ENCODE measurements around the gene UBE2G1.

UBE2G1 gene

DNA sequence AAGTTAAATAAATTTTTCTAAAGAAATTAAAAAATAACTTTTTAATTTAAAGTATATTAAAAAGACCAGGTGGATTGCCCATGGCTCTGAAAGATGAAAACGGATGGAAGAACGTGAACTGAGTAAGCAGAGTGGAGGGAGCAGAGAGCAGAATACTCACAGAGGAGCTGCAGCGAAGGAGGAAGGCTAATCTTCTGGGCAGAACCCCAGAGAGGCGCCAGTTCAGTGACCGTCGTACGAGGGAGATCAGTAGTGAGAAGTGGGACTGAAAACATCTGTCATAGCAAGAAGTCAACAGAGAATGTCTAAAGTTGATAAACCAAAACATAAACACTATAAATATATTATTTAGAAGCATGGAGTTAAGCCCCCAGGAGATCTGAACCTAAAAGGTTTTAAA lies 34.9 kb downstream of the UBE2G1 start:
- peaks cover 0 to 12% of the 10 kb centered on the region in 2 donors for H3K4me1 ChIP-seq (ENCODE audit: control insufficient read depth in 1 of 2, insufficient read depth in 2 of 2, low read length in 2 of 2)
- H3K27ac ChIP-seq (ENCODE audit: low read length), result no peak overlapping the region
- no peak overlapping the region for H3K4me3 ChIP-seq (ENCODE audit: low read depth in 1 of 2, low read length in 2 of 2)

DNA sequence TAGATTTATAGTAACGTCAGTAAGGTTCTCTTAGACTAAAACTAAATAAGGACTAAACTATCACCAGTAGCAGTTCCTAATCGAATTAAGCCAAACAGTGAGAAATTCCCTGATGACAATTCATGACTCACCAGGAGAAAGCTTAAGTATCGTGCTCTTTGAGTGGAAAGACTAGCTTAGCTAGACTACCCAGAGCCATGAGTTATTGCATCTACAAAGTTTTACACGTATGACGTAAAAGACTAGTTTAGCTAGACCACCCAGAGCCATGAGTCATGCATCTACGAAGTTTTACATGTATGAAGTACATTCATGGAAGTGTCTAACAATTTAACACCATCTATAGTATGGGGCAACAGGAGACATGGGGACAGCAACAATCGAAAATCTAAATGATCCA lies 36.6 kb downstream of the UBE2G1 start:
- peaks cover 0 to 3% of the 10 kb centered on the region in 2 donors for H3K9me3 ChIP-seq (ENCODE audit: control insufficient read depth in 1 of 2, low read length in 2 of 2)
- H3K27ac ChIP-seq (ENCODE audit: low read length), result no peak overlapping the region
- H3K4me1 ChIP-seq (ENCODE audit: control insufficient read depth in 1 of 2, insufficient read depth in 2 of 2, low read length in 2 of 2), result peaks cover 0 to 12% of the 10 kb centered on the region in 2 donors
- no peak overlapping the region for H3K4me3 ChIP-seq (ENCODE audit: low read depth in 1 of 2, low read length in 2 of 2)
- H3K36me3 ChIP-seq (ENCODE audit: control insufficient read depth in 1 of 2, insufficient read depth in 2 of 2, low read length in 2 of 2), result no peaks in the 10 kb centered on the region
- H3K27me3 ChIP-seq (ENCODE audit: low read depth, low read length), result no peaks in the 10 kb centered on the region

More for the DNA sequence above, 34.9 kb downstream of the UBE2G1 start:
- Histone ChIP-seq H3K36me3 (ENCODE audit: control insufficient read depth in 1 of 2, insufficient read depth in 2 of 2, low read length in 2 of 2) (no peaks in the 10 kb centered on the region), H3K9me3 (ENCODE audit: control insufficient read depth in 1 of 2, low read length in 2 of 2) (no peaks in the 10 kb centered on the region), H3K27me3 (ENCODE audit: low read depth, low read length) (no peaks in the 10 kb centered on the region)

DNA sequence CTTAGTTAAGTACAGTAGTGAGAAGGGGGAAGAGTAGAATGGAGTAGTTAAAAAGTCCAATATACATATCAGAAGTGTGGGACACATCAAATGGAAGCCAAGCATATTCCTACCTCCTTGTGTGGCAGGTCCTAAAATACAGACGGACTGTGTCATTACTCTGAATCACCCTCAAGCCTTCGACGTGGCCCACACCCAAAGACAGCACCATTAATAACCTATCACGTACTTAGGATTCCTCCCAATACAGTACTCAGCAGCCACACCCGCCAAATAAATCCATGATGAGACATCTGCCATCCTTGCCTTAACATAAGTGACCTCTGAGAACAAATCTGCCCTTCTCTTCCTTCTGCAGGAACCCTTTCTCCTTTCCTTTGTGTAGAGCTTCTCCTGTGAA lies 38.9 kb downstream of the UBE2G1 start:
- no peak overlapping the region for H3K27ac ChIP-seq (ENCODE audit: low read length)
- H3K4me3 ChIP-seq (ENCODE audit: low read depth in 1 of 2, low read length in 2 of 2), result no peak overlapping the region
- H3K9me3 ChIP-seq (ENCODE audit: control insufficient read depth in 1 of 2, low read length in 2 of 2), result peaks cover 0 to 3% of the 10 kb centered on the region in 2 donors
- no peaks in the 10 kb centered on the region for H3K27me3 ChIP-seq (ENCODE audit: low read depth, low read length)
- H3K4me1 ChIP-seq (ENCODE audit: control insufficient read depth in 1 of 2, insufficient read depth in 2 of 2, low read length in 2 of 2), result peaks cover 0 to 9% of the 10 kb centered on the region in 2 donors
- H3K36me3 ChIP-seq (ENCODE audit: control insufficient read depth in 1 of 2, insufficient read depth in 2 of 2, low read length in 2 of 2), result no peaks in the 10 kb centered on the region

DNA sequence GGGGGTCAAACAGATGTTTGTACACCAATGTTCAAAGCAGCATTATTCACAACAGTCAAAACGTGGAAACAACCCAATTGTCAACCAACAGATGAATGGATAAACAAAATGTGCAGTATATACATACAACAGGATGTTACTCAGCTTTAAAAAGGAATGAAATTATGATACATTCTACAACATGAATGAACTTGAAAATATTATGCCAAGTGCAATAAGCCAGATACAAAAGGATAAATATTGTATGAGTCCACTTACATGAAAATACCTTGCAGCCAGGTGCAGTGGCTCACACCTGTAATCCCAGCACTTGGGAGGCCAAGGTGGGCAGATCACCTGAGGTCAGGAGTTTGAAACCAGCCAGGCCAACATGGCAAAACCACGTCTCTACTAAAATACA lies 39.9 kb downstream of the UBE2G1 start:
- Histone ChIP-seq H3K27me3 (ENCODE audit: low read depth, low read length) (no peaks in the 10 kb centered on the region), H3K27ac (ENCODE audit: low read length) (no peak overlapping the region), H3K4me3 (ENCODE audit: low read depth in 1 of 2, low read length in 2 of 2) (no peak overlapping the region), H3K4me1 (ENCODE audit: control insufficient read depth in 1 of 2, insufficient read depth in 2 of 2, low read length in 2 of 2) (peaks cover 0 to 6% of the 10 kb centered on the region in 2 donors), H3K9me3 (ENCODE audit: control insufficient read depth in 1 of 2, low read length in 2 of 2) (peaks cover 0 to 3% of the 10 kb centered on the region in 2 donors), H3K36me3 (ENCODE audit: control insufficient read depth in 1 of 2, insufficient read depth in 2 of 2, low read length in 2 of 2) (no peaks in the 10 kb centered on the region)

DNA sequence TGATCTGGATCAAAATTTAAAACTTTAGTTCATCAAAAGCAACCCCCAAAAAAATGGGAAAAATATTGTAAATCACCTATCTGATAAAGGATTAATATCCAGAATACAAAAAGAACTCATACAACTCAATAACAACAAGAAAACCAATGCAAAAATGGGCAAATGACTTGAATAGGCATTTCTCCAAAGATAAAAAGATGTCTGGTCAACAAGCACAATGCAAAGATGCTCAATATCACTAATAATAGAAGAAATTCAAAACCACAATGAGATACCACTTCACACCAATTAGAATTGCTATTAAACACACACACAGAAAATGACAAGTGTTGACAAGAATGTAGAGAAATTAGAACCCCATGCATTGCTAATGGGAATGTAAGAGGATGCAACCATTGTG lies 40.4 kb downstream of the UBE2G1 start:
- no peaks in the 10 kb centered on the region for H3K36me3 ChIP-seq (ENCODE audit: control insufficient read depth in 1 of 2, insufficient read depth in 2 of 2, low read length in 2 of 2)
- peaks cover 0 to 4% of the 10 kb centered on the region in 2 donors for H3K4me1 ChIP-seq (ENCODE audit: control insufficient read depth in 1 of 2, insufficient read depth in 2 of 2, low read length in 2 of 2)
- H3K27me3 ChIP-seq (ENCODE audit: low read depth, low read length), result no peaks in the 10 kb centered on the region
- H3K27ac ChIP-seq (ENCODE audit: low read length), result no peak overlapping the region
- no peak overlapping the region for H3K4me3 ChIP-seq (ENCODE audit: low read depth in 1 of 2, low read length in 2 of 2)
- H3K9me3 ChIP-seq (ENCODE audit: control insufficient read depth in 1 of 2, low read length in 2 of 2), result peaks cover 0 to 3% of the 10 kb centered on the region in 2 donors

DNA sequence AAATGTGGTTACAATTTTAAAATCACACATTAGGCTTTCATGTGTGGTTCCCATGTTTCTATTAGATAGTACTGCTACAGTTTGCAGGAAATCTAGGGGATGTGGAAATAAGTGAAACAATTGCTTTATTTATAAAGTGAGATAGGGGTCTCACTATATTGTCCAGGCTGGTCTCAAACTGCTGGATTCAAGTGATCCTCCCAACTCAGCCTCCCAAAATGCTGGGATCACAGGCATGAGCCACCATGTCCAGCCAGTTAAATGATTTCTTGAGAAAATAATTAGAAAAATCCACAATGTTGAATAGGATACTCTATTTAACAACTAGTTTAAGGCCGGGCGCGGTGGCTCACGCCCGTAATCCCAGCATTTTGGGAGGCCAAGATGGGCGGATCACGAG lies 42.0 kb downstream of the UBE2G1 start:
- no peak overlapping the region for H3K27ac ChIP-seq (ENCODE audit: low read length)
- H3K4me1 ChIP-seq (ENCODE audit: control insufficient read depth in 1 of 2, insufficient read depth in 2 of 2, low read length in 2 of 2), result no peaks in the 10 kb centered on the region
- H3K36me3 ChIP-seq (ENCODE audit: control insufficient read depth in 1 of 2, insufficient read depth in 2 of 2, low read length in 2 of 2), result no peaks in the 10 kb centered on the region
- H3K27me3 ChIP-seq (ENCODE audit: low read depth, low read length), result no peaks in the 10 kb centered on the region
- no peak overlapping the region for H3K4me3 ChIP-seq (ENCODE audit: low read depth in 1 of 2, low read length in 2 of 2)
- peaks cover 0 to 3% of the 10 kb centered on the region in 2 donors for H3K9me3 ChIP-seq (ENCODE audit: control insufficient read depth in 1 of 2, low read length in 2 of 2)

DNA sequence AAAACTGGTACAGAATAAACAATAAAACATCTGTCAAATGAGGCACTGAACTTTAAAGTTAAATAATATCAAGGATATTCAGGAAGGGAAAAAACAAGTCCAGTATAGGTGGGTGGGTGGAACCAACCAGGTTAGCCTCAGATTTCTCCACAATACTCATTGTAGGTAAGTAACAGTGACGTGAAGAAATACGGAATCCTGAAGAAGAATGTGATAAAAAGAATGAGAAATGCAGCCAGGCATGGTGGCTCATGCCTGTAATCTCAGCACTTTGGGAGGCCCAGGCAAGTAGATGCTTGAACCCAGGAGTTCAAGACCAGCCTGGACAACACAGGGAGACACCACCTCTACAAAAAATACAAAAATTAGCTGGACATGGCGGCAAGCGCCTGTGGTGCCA lies 47.3 kb downstream of the UBE2G1 start:
- no peaks in the 10 kb centered on the region for H3K27me3 ChIP-seq (ENCODE audit: low read depth, low read length)
- H3K4me1 ChIP-seq (ENCODE audit: control insufficient read depth in 1 of 2, insufficient read depth in 2 of 2, low read length in 2 of 2), result peaks cover 0 to 23% of the 10 kb centered on the region in 2 donors
- H3K27ac ChIP-seq (ENCODE audit: low read length), result no peak overlapping the region
- H3K9me3 ChIP-seq (ENCODE audit: control insufficient read depth in 1 of 2, low read length in 2 of 2), result no peaks in the 10 kb centered on the region
- no peak overlapping the region for H3K4me3 ChIP-seq (ENCODE audit: low read depth in 1 of 2, low read length in 2 of 2)
- H3K36me3 ChIP-seq (ENCODE audit: control insufficient read depth in 1 of 2, insufficient read depth in 2 of 2, low read length in 2 of 2), result no peaks in the 10 kb centered on the region

DNA sequence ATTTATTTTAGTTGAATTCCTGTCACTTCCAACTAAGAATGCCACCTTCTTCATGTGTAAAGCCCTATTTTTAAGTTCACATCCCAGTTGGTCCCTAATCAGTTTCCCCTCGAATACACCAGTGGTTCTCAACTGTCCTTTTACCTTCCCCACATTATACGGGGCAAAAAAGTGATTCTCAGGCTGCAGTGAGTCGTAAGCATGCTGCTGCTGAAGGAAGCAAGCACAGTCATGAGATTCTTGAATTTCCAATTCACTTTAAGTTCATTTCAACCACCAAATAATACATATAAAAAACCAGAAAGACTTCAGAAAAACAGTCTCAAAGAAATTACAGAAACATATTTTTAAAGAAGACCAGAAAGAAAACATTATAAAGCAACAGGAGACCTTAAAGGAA lies 47.9 kb downstream of the UBE2G1 start:
- H3K4me1 ChIP-seq (ENCODE audit: control insufficient read depth in 1 of 2, insufficient read depth in 2 of 2, low read length in 2 of 2), result peaks cover 5 to 23% of the 10 kb centered on the region in 2 donors
- no peaks in the 10 kb centered on the region for H3K27me3 ChIP-seq (ENCODE audit: low read depth, low read length)
- no peak overlapping the region for H3K27ac ChIP-seq (ENCODE audit: low read length)

DNA sequence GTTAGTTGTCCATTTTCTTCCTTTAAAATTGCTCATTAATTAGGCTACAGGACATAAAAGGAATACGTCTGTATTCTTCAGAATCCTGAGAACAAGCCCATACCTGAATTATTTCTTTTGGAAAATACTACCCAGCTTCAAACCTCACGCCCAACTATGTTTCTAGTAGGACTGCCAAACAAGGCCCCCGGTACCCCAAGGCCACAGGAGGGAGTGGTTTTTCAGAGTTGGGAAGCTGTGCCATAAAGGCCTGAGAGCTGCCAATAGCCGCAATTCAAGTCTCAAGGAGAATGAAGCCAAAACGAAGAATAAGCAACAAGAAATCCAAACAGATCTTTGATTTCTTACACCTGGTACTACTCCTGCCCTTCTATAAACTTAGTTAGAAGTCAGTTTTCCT lies 48.3 kb downstream of the UBE2G1 start:
- Histone ChIP-seq H3K4me1 (ENCODE audit: control insufficient read depth in 1 of 2, insufficient read depth in 2 of 2, low read length in 2 of 2) (peaks cover 7 to 23% of the 10 kb centered on the region in 2 donors), H3K27ac (ENCODE audit: low read length) (no peak overlapping the region), H3K4me3 (ENCODE audit: low read depth in 1 of 2, low read length in 2 of 2) (no peak overlapping the region), H3K9me3 (ENCODE audit: control insufficient read depth in 1 of 2, low read length in 2 of 2) (no peaks in the 10 kb centered on the region), H3K36me3 (ENCODE audit: control insufficient read depth in 1 of 2, insufficient read depth in 2 of 2, low read length in 2 of 2) (no peaks in the 10 kb centered on the region), H3K27me3 (ENCODE audit: low read depth, low read length) (no peaks in the 10 kb centered on the region)

More for the DNA sequence above, 47.9 kb downstream of the UBE2G1 start:
- Histone ChIP-seq H3K36me3 (ENCODE audit: control insufficient read depth in 1 of 2, insufficient read depth in 2 of 2, low read length in 2 of 2) (no peaks in the 10 kb centered on the region), H3K9me3 (ENCODE audit: control insufficient read depth in 1 of 2, low read length in 2 of 2) (no peaks in the 10 kb centered on the region), H3K4me3 (ENCODE audit: low read depth in 1 of 2, low read length in 2 of 2) (no peak overlapping the region)

DNA sequence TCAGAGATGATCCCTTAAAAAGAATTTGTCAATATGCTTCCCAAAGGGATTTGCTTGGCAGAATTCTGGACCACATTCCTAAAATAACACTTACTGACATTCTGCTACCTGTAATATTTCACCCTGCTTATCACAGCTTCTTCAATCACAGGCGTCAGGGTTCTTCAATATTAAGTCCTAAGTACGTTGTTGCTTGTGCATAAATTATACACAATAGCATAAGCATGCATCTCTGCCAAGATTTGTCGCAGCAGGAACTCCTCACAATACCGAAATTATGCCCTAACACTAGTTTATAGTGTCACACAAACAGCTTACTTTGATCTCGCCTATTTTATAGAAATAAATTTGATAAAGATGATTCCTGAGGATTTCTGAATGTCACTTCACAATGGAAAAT lies 48.9 kb downstream of the UBE2G1 start:
- Histone ChIP-seq H3K36me3 (ENCODE audit: control insufficient read depth in 1 of 2, insufficient read depth in 2 of 2, low read length in 2 of 2) (no peaks in the 10 kb centered on the region), H3K27me3 (ENCODE audit: low read depth, low read length) (no peaks in the 10 kb centered on the region), H3K27ac (ENCODE audit: low read length) (no peak overlapping the region), H3K9me3 (ENCODE audit: control insufficient read depth in 1 of 2, low read length in 2 of 2) (no peaks in the 10 kb centered on the region), H3K4me3 (ENCODE audit: low read depth in 1 of 2, low read length in 2 of 2) (no peak overlapping the region), H3K4me1 (ENCODE audit: control insufficient read depth in 1 of 2, insufficient read depth in 2 of 2, low read length in 2 of 2) (peaks cover 7 to 23% of the 10 kb centered on the region in 2 donors)

DNA sequence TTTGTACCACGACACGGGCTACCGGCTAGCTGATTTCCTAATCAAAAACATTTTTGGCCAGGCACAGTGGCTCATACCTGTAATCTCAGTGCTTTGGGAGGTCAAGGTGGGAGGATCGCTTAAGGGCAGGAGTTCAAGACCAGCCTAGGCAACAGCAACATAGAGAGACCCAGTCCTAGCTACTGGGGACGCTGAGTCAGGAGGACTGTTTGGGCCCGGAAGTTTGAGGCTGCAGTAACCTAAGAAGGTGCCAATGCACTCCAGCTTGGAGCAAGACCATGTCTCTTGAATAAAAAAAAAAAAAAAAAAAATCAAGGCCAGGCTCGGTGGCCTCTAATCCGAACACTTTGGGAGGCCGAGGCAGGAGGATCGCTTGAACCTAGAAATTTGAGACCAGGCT lies 49.8 kb downstream of the UBE2G1 start:
- Histone ChIP-seq H3K4me3 (ENCODE audit: low read depth in 1 of 2, low read length in 2 of 2) (no peak overlapping the region), H3K4me1 (ENCODE audit: control insufficient read depth in 1 of 2, insufficient read depth in 2 of 2, low read length in 2 of 2) (peaks cover 7 to 23% of the 10 kb centered on the region in 2 donors), H3K36me3 (ENCODE audit: control insufficient read depth in 1 of 2, insufficient read depth in 2 of 2, low read length in 2 of 2) (no peaks in the 10 kb centered on the region), H3K27me3 (ENCODE audit: low read depth, low read length) (no peaks in the 10 kb centered on the region), H3K9me3 (ENCODE audit: control insufficient read depth in 1 of 2, low read length in 2 of 2) (no peaks in the 10 kb centered on the region), H3K27ac (ENCODE audit: low read length) (no peak overlapping the region)

DNA sequence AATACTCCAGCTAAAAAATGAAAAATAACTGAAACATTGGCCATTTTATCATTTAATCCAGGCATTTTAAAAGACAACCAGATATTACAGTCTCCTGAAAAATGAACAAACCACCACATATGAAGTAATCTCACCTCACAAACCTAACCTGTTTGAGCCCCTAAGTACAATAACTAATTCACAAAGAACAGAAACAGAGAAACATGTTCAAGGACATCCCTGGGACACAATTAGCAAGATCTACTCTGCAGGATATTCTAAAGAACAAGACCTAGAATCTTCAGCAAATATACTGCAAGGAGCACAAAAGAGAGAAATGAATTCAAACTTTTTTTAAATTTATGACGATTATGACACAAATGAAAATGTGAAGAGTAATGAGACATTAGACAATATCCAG lies 51.9 kb downstream of the UBE2G1 start:
- peaks cover 15 to 43% of the 10 kb centered on the region in 2 donors for H3K4me1 ChIP-seq (ENCODE audit: control insufficient read depth in 1 of 2, insufficient read depth in 2 of 2, low read length in 2 of 2)
- H3K27ac ChIP-seq (ENCODE audit: low read length), result no peak overlapping the region
- no peaks in the 10 kb centered on the region for H3K9me3 ChIP-seq (ENCODE audit: control insufficient read depth in 1 of 2, low read length in 2 of 2)
- H3K27me3 ChIP-seq (ENCODE audit: low read depth, low read length), result no peaks in the 10 kb centered on the region
- H3K36me3 ChIP-seq (ENCODE audit: control insufficient read depth in 1 of 2, insufficient read depth in 2 of 2, low read length in 2 of 2), result no peaks in the 10 kb centered on the region
- H3K4me3 ChIP-seq (ENCODE audit: low read depth in 1 of 2, low read length in 2 of 2), result no peak overlapping the region
